Osteoblast (primary cell): Measurements from ENCODE around the gene MAVS. TPM values are rescaled to one million over a fixed set of nuclear protein-coding genes. Genes with fewer than 3 reads are reported as not detected.

Source experiments
- DNase-seq: peaks from one replicate; pipeline ENCODE4 v3.0.0; 2011; ENCODE audit warnings: low spot score, mixed read lengths; ENCODE audit not compliant: insufficient read length; ENCODE audit errors: missing footprints
- H2AFZ ChIP-seq: 2 replicates; pipeline ENCODE4 v1.6.0; 2011; ENCODE audit warnings: mild to moderate bottlenecking, low read length
- H3K27ac ChIP-seq: 2 replicates; pipeline ENCODE4 v1.5.1; 2011; ENCODE audit warnings: mild to moderate bottlenecking, low read depth, low read length, moderate library complexity
- H3K27me3 ChIP-seq: 2 replicates; pipeline ENCODE4 v1.6.0; 2012; ENCODE audit warnings: mild to moderate bottlenecking, control low read depth, inconsistent platforms, low read length, moderate library complexity; ENCODE audit not compliant: insufficient read depth
- H3K36me3 ChIP-seq: 2 replicates; pipeline ENCODE4 v1.5.1; 2011; ENCODE audit warnings: mild to moderate bottlenecking, low read length, control low read depth, moderate library complexity; ENCODE audit not compliant: insufficient read depth
- H3K4me1 ChIP-seq: 2 replicates; pipeline ENCODE4 v1.5.1; 2011; ENCODE audit warnings: mild to moderate bottlenecking, low read length, control low read depth, moderate library complexity; ENCODE audit not compliant: insufficient read depth
- H3K4me2 ChIP-seq: 2 replicates; pipeline ENCODE4 v1.6.0; 2011; ENCODE audit warnings: mild to moderate bottlenecking, low read length; ENCODE audit not compliant: insufficient read depth
- H3K4me3 ChIP-seq: fragments of 200-600 bp; sonication (generic); 3 replicates; pipeline ENCODE4 v1.5.1; 2012; ENCODE audit warnings: mild to moderate bottlenecking, low read length, inconsistent platforms; ENCODE audit not compliant: insufficient read depth
- H3K79me2 ChIP-seq: 2 replicates; pipeline ENCODE4 v1.6.0; 2012; ENCODE audit warnings: mild to moderate bottlenecking, low read length, control low read depth, inconsistent platforms; ENCODE audit not compliant: insufficient read depth
- H3K9me3 ChIP-seq: 2 replicates; pipeline ENCODE4 v1.5.1; 2011; ENCODE audit warnings: low read depth, low read length, control low read depth
- H4K20me1 ChIP-seq: 2 replicates; pipeline ENCODE4 v1.6.0; 2012; ENCODE audit warnings: mild to moderate bottlenecking, low read length, control low read depth; ENCODE audit not compliant: insufficient read depth
- total RNA-seq: library from RNA; depleted of rRNA; stranded (reverse); fragments of >200 nt; gene quantifications from 2 replicates; pipeline ENCODE4 v1.2.3, GENCODE V29; 2012
- TF ChIP-seq, protein P1 (sequence below): IDR thresholded peaks from 2 replicates; pipeline ENCODE4 v1.5.1; 2011; ENCODE audit warnings: mild to moderate bottlenecking, low read depth, low read length, moderate library complexity; ENCODE audit errors: extremely low read depth

Gene MAVS
- total RNA-seq, 1 donor, result 32.2 TPM

DNA sequence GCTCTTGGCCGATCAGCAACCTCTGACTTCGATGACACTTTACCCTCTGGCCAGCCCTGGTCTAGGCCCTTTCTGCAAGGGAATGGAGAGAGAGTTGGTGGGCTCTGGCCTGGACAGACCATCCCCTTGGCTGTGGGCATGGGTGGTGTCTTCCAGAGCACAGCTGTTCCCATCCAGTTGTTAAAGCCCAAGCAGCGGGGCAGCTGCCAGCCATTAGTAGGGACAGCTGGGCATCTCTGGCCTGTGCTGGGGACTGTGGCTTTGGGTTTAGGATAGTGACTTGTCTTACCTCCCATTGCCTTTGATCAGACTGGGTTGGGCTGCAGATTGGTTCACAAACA, 47.8 kb upstream of the MAVS start:
- peaks cover 10% of the 10 kb centered on the region for H4K20me1 ChIP-seq
- no peak for DNase-seq
- peak overlapping the region; percentile 36 for H3K4me2 ChIP-seq
- H3K27ac ChIP-seq, result peak overlapping the region; percentile 33
- H3K27me3 ChIP-seq, result no peaks in the 10 kb centered on the region
- H2AFZ ChIP-seq, result no peak overlapping the region
- peaks cover 57% of the 10 kb centered on the region for H3K36me3 ChIP-seq
- peaks cover 27% of the 10 kb centered on the region for H3K4me1 ChIP-seq
- H3K4me3 ChIP-seq, result no peak overlapping the region
- H3K9me3 ChIP-seq, result no peaks in the 10 kb centered on the region
- TF ChIP-seq, protein P1, sequence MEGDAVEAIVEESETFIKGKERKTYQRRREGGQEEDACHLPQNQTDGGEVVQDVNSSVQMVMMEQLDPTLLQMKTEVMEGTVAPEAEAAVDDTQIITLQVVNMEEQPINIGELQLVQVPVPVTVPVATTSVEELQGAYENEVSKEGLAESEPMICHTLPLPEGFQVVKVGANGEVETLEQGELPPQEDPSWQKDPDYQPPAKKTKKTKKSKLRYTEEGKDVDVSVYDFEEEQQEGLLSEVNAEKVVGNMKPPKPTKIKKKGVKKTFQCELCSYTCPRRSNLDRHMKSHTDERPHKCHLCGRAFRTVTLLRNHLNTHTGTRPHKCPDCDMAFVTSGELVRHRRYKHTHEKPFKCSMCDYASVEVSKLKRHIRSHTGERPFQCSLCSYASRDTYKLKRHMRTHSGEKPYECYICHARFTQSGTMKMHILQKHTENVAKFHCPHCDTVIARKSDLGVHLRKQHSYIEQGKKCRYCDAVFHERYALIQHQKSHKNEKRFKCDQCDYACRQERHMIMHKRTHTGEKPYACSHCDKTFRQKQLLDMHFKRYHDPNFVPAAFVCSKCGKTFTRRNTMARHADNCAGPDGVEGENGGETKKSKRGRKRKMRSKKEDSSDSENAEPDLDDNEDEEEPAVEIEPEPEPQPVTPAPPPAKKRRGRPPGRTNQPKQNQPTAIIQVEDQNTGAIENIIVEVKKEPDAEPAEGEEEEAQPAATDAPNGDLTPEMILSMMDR, result no peak
- peaks cover 53% of the 10 kb centered on the region for H3K79me2 ChIP-seq

GRCh38 chr20:3800256-3800877, 46.3 kb upstream of the MAVS start:
- H3K79me2 ChIP-seq, result peaks cover 53% of the 10 kb centered on the region
- H3K27ac ChIP-seq, result no peak overlapping the region
- DNase-seq, result no peak
- H2AFZ ChIP-seq, result no peak overlapping the region
- peaks cover 28% of the 10 kb centered on the region for H3K4me1 ChIP-seq
- H3K4me2 ChIP-seq, result no peak overlapping the region
- no peaks in the 10 kb centered on the region for H3K27me3 ChIP-seq
- peaks cover 66% of the 10 kb centered on the region for H3K36me3 ChIP-seq
- H3K9me3 ChIP-seq, result no peaks in the 10 kb centered on the region
- H4K20me1 ChIP-seq, result peaks cover 10% of the 10 kb centered on the region
- TF ChIP-seq, protein P1, result no peak
- H3K4me3 ChIP-seq, result no peak overlapping the region

DNA sequence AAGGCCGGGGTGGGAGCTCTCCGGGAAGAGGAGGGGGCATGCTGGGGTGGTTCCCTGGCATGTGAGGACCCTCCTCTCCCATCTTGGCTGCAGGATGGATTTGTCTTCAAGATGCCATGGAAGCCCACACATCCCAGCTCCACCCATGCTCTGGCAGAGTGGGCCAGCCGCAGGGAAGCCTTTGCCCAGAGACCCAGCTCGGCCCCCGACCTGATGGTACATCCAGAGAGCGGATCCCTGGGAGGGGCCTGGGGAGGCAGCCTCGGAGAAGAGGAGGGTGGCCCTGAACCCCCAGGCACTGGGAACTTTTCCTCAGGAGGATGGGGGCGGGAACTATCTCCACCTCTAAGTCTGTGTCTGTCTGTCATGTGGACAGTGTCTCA, 45.8 kb upstream of the MAVS start:
- DNase-seq, result no peak
- no peak overlapping the region for H3K27ac ChIP-seq
- H3K79me2 ChIP-seq, result peaks cover 50% of the 10 kb centered on the region
- no peak overlapping the region for H3K4me2 ChIP-seq
- H3K9me3 ChIP-seq, result no peaks in the 10 kb centered on the region
- peaks cover 12% of the 10 kb centered on the region for H4K20me1 ChIP-seq
- H3K36me3 ChIP-seq, result peaks cover 68% of the 10 kb centered on the region
- H3K27me3 ChIP-seq, result no peaks in the 10 kb centered on the region
- H3K4me1 ChIP-seq, result peaks cover 33% of the 10 kb centered on the region
- TF ChIP-seq, protein P1, result no peak
- no peak overlapping the region for H3K4me3 ChIP-seq
- no peak overlapping the region for H2AFZ ChIP-seq

GRCh38 chr20:3801299-3801698, 45.3 kb upstream of the MAVS start:
- TF ChIP-seq, protein P1, result no peak
- peaks cover 50% of the 10 kb centered on the region for H3K79me2 ChIP-seq

More at GRCh38 chr20:3801299-3801698, 45.3 kb upstream of the MAVS start:
- Histone ChIP-seq H3K27me3 (no peaks in the 10 kb centered on the region), H3K4me3 (no peak overlapping the region), H3K4me1 (peaks cover 37% of the 10 kb centered on the region), H4K20me1 (peaks cover 12% of the 10 kb centered on the region), H3K9me3 (no peaks in the 10 kb centered on the region), H2AFZ (no peak overlapping the region), H3K27ac (no peak overlapping the region), H3K4me2 (no peak overlapping the region), H3K36me3 (peaks cover 72% of the 10 kb centered on the region)
- DNase-seq, result no peak
